Right renal pelvis (tissue), 4 donors: Measurements from ENCODE around the gene REV3L. TPM values are rescaled to one million over a fixed set of nuclear protein-coding genes. Genes with fewer than 3 reads are reported as not detected.
"Not testable (repeated sequence)": the region's sequence is repeated elsewhere in the genome, so short reads cannot be mapped to it uniquely, and the experiment has no call there.

Experiments
- DNase-seq, 4 donors: peaks; one replicate each; pipeline ENCODE4 v3.0.0-alpha.2; 2013; ENCODE audit warnings: low read depth in 4 of 4, low spot score in 3 of 4, missing footprints in 1 of 4
- polyA plus RNA-seq, 4 donors: library from polyadenylated mRNA; unstranded; fragments of 120-200 nt; gene quantifications; one replicate each; pipeline ENCODE4 v1.2.1, GENCODE V29; 2013; ENCODE audit not compliant: insufficient read length in 4 of 4

The REV3L gene
- polyA plus RNA-seq, 4 donors, result 36.6 to 47.6 (median 47.0) TPM

DNA sequence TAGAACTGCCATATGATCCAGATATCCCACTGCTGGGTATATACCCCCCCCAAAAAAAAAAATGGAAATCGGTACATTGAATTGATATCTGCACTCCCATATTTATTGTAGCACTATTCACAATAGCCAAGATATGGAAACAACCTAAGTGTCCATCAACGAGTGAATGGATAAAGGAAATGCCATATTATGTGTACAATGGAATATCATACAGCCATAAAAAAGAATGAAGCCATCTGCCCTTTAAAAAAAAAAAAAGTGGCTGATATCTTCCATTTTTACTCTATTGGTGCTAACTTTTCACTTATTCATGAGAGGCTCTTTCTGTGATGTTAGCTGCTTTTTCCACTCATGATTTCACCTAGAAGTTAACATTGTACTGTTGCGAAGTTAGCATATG lies 156.5 kb downstream of the REV3L start:
- no peak for DNase-seq

DNA sequence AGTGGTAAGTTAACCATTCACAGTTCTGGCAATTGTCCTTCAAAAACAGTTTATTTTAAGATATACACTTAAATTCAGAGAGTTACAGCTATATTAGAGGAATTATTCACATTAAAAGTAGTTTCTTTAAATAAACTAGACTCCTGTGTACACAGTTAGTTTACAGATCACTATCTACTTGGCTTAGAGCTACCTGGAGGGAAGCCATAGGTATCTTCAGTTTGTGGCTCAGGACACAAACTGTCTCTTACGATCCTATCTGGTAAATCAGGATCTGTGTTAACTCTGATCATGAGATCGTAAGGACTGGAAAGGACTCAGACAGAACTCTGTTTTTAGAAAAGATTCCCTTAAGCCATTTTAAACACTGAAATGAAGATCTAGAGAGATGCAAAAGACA lies 160.9 kb downstream of the REV3L start:
- no peak for DNase-seq

DNA sequence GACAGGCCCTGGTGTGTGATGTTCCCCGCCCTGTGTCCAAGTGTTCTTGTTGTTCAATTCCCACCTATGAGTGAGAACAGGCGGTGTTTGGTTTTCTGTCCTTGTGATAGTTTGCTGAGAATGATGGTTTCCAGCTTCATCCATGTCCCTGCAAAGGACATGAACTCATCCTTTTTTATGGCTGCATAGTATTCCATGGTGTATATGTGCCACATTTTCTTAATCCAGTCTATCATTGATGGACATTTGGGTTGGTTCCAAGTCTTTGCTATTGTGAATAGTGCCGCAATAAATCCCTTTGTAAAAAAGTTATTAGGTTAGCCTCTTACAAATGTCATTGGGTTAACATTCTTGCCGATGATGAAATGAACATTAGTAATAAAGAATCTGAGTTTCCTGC lies 175.1 kb downstream of the REV3L start:
- not testable (repeated sequence) for DNase-seq

DNA sequence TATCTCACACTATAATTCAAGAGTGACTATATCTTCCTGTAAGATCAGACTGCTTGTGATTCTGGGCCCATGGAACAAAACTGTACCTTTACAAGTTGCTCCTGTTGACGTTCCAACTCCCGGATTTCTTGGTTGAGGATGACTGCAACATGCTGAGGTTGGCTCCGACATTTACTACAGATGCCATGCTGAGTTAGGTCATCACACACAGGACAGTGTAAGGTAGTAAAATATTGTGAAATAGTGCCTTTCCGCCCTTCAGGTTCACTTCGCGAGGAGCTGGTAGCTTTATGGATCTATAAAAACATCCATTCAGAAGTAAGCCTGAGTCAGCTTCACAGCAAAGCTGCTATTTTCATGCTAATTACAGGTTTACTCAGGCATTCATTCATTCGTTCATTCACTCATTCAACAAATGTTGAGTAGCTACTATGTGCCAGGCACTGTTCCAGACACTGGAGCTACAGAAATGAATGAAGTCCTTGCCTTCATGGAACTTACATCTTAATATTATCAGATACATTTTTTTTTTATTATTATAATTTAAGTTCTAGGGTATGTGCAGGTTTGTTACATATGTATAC lies 175.7 kb downstream of the REV3L start:
- DNase-seq, result no peak

DNA sequence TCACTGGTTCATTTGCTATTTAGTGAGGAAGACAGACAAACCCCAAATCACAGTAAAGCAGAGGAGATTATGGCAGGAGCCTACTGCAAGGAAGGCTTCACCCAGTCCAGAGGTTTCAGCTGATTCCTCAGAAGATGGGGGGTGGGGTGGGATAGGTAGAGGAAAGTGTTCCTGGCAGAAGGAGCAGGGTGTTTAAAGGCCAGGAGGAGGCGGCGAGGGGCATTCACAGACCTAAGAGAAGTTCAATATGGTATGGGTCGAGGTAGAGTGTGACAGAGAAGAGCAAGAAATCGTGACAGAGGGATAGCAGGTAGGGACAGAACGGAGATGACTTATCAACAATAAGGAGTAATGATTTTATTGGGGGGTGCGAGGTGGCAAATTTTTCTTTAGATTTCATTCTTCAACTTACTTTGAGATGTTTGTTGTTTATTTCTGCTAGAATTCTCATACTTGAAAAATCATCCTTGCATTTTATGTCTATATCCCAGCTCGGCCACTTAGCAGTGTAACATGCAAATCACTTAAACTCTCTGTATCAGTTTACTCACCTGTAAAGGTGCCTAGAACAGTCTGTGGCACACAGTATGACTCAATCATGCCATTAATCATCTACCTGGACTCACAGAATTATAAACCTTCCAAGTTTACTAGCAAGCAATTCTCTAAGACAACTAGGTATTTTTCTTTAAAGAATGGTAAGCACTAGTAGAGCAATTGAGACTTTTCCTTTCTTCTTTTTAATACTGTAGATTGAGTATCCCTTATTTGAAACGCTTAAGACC lies 176.7 kb downstream of the REV3L start:
- no peak for DNase-seq

DNA sequence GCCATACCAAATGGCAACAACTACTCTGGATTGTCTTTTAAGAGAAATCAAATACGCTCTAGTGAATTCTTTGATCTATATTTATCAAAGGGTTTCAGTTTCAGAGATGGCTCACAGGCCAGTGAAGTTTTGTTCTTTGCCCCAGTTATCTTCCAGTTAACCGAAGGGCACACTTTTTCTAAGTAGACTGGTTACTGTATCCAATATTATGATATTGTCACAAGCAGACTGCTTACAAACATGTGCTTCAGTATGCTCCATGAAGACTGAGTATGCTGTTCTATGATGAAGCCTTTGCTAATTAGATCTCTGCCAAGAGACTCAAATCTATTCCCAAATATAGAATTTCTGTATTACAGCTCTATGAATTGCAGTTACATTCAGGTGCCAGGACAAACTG lies 181.1 kb downstream of the REV3L start:
- no peak for DNase-seq

DNA sequence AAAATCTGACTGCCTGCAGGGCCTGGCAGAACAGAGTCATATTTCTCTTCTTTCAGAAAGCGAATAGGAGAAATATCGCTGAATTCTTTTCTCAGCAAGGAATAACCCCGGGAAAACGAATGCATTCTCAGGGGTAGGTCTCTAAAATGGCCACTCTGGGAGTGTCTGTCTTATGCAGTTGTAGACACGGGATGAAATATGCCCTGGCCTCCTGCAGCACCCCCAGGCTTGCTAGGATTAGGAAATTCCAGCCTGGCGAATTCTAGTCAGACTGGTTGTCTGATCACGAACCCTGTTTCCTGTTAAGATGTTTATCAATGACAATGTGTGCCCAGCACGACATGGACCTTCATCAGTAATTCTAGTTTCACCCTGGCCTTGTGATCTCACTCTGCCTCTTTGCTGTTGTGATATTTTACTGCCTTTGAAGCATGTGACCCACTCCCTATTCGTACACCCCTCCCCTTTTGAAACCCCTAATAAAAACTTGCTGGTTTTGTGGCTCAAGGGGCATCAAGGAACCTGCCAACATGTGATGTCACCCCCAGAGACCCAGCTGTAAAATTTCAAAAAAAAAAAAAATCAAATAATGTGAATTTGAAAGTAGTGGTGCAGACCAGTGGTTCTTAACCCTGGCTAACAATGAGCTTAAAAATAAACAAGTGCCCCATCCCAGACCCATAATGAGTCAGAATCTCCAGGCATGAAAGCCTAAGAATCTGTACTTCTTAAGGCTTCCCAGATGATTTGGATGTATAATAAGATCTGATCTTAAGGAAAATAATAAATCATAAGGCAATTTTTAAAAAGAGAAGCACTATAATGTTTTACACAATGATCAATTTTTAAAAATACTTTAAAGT lies 181.8 kb downstream of the REV3L start:
- DNase-seq, result not testable (repeated sequence)

DNA sequence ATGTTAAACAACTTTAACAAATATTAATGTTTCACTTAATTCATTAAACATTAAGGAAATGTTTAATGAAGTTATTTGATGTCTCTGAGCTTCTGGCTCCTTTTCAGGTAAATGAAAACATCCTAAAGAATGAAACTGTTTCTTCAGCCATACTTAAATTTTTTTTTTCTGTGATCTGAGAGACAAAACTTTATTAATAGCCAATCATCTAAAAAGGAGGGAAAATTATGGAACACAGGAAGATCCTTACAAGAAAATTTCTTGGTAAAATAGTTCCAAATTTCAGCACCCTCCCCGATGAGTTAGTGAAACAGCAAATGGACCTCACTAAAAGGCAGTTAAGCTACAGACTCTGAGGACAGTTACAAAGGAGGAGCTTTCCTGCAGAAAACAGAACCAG lies 185.2 kb downstream of the REV3L start:
- no peak for DNase-seq

DNA sequence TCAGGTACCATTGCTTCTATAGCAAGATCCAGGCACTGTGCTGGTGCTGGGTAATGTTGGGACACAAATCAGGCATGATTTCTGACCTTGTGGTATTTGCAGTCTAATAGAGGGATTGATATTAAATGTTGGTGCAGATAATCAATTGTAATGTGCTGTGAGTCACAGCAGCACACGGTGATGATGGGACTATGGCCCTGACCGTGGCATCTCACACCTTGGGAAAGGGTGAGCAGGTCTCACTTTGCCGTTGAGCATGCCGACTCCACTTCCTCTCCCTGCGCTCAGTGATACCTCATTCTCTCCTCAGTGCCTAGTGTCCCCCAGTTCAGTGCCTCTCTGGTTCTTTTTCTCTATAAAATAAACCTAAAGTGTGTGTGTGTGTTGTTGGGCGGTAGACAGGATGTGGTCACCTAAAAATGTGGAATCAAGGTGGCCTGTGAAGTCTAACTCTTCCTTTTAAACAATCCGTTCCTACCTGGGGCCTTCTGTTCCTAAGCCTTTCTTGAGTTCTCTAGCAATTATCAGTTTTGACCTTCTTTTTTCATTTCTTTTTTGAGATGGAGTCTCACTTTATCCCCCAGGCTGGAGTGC lies 188.5 kb downstream of the REV3L start:
- DNase-seq, result no peak

DNA sequence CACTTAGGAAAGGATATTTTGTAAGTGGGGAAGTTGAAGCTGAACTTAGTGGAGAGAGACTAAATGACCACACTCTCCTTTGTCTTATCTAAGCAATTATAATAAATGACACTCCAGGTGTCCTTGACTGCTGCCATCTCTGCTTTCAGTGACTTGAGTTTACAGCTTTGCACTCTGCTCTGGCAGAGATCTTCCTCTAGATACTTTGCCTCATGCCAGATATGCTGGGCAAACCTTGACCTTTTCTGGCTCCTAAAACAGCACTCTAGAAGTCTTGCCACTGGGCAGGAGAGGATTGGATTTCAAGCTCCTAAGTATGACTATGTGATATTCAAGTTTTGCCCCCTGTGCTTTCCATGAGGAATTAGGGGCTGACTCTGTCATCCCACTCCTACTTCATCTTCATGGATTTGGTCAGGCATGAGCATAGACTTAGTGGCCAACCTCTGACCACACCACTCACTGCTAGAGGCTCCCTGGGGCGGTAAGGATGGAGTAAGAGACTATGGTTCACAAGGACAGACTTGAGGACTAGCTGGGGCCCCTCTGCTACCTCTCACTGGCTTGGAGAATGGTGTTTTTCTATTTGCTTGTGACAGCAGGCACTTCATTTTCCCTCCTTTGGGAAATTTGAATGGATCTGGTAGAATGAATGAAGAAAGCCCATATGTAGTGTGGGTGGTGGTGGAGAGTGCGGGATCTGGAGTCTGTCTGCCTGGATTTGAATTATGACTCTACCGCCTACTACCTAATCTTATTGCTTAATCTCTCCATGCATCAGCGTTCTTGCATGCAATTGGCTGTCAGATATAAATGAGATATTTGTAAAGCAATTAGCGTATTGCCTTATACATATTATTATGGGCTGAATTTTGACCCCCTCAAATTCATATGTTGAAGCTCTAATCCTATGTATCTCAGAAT lies 191.4 kb downstream of the REV3L start:
- no peak for DNase-seq

DNA sequence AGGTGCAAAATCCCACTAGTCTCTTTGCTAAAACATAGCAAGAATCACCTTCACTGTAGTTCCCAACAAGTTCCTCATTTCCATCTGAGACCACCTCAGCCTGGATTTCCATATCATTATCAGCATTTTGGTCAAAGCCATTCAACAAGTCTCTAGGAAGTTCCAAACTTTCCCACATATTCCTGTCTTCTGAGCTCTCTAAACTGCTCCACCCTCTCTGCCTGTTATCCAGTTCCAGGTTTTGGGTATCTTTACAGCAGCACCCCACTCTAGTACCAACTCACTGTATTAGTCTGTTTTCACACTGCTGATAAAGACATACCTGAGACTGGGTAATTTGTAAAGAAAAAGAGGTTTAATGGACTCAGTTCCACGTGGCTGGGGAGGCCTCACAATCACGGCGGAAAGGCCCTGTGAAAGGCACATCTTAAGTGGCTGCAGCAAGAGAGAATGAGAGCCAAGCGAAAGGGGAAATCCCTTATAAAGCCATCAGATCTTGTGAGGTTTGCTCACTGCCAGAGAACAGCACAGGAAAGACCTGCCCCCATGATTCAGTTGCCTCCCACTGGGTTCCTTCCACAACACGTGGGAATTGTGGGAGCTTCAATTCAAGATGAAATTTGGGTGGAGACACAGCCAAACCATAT lies 192.2 kb downstream of the REV3L start:
- DNase-seq, result not testable (repeated sequence)

DNA sequence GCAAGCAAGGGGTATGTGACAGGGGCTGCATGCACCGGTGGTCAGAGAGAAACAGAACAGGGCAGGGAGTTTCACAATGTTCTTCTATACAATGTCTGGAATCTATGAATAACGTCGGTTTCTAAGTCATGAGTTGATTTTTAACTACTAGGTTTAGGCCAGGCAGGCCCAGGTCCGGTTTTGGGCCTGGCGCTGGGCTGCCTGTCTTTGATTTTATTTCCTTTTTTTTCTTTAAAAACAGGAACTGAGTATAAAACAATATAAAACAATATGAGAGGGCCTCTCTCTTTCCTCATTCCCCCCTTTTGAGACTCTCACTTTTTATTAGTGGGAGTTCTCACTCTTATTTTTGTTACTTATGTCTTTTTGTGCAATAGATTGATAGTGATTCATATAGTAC lies 198.7 kb downstream of the REV3L start:
- DNase-seq, result not testable (repeated sequence)

DNA sequence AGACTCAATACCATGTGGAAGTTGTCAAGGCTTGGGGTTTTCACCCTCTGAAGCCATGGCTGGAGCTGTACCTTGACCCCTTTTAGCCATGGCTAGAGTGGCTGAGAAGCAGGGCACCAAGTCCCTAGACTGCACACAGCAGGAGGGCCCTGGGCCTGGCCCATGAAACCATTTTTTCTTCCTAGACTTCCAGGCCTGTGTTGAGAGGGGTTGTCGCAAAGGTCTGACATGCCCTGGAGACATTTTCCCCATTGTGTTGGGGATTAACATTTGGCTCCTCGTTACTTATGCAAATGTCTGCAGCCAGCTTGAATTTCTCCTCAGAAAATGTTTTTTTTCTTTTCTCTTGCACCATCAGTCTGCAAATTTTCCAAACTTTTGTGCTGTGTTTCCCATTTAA lies 199.3 kb downstream of the REV3L start:
- DNase-seq, result no peak

DNA sequence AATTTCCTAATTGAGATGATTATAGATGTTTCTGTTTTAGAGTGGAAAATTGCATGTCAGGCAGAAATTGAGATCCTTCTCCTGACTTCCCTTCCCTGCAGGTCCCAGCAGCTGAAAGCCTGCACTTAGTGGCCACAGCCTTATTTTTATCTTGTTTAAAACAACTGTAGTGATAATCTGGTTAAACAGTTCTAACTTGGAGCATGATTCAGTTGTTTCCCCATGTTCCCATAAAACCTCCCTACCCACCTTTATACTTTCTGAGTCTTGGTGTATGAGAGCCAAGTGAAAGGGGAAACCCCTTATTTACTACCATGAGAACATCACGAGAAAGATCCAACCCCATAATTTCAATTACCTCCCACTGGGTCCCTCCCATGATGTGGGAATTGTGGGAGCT lies 200.5 kb downstream of the REV3L start:
- DNase-seq, result no peak

DNA sequence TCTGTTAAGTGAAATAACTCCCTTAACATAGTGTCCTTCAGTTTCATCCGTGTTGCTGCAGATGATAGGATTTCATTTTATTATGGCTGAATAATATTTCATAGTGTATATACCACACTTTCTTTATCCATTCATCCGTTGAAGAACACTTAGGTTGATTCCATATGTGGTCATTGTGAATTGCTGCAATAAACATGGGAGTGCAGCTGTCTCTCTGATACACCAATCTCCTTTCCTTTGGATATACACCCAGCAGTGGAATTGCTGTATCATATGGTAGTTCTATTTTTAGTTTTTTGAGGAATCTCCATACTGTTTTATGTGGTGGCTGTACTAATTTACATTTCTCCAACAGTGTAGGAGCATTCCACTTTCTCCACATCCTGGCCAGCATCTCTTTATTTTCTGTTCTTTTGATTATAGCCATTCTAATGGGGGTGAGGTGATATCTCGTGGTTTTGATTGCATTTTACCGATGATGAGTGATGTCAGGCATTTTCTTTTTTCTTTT lies 202.5 kb downstream of the REV3L start:
- DNase-seq, result no peak

DNA sequence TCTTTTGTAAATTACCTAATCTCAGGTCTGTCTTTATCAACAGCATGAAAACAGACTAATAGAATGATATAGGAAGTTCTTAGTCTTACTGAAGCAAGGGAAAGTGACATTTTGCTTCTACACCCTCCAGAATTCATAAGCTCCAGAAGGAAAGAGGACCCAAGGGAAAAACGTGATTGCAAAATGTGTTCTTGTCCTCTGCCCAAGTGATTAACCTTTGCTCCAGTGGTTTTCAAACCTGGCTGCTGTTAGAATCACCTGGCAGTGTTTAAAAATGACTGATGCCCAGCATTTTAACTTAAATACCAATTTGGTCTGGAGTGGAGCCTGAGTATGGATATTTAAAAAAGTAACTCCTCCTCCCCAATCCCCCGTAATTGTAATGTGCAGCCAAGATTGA lies 204.3 kb downstream of the REV3L start:
- no peak for DNase-seq

DNA sequence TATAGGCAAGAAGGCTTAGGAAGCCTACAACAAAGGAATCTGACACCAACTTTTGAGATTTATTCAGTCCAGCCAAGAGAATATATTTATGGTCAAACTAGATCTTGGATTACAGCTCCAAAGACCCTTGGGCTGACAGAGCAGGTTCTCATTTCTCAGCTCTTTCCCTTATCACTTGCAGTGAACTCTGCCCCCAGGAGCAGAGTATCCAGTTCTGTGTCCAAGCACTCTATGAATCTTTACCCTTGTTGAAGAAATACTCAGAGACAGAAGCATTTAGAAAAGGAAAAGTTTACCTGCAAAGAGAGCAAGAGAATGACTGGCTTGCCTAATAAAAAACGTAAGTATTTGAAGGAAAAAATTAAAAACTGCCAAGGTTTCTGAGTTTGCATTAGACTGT lies 205.2 kb downstream of the REV3L start:
- DNase-seq, result no peak

DNA sequence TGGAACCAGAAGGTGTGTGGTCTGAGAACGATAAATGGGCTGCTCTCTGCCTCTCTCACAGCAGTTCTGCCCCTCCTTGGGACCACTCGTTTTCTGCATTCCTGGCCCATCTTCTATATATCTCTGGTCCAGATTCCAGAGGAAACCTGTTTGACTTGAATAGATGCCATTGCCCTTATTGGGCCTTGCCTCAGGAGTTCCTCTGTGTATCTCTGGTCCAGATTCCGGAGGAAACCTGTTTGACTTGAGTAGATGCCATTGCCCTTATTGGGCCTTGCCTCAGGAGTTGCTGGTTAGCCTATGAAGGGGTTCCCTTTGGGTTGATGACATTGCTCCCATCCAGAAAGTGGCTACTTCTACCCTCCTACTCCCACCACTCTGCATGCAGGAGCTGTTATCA lies 206.3 kb downstream of the REV3L start:
- DNase-seq, result no peak

DNA sequence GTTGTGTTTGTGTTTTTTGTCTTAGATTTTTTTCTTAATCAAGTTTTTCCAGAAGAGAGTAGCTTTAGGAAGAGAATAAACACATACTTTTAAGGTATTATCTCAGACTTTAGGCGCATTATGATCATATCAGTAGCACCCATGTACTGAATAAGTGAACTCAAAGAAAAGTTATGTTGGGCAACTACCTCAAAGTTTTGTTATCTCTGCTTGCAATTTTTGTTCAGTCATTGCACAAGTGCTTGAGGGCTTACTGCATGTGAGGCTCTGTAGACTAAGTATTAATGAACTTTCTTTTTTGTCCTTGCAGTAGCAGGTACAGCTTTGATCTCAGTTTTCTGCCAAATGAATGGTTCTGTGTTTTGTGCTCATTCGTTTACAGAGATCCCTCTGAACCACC lies 206.7 kb downstream of the REV3L start:
- DNase-seq, result no peak
